Mesothelial cell of epicardium (in vitro differentiated cells): ENCODE measurements around the gene ECEL1. TPM values are rescaled to one million over a fixed set of nuclear protein-coding genes. Genes with fewer than 3 reads are reported as not detected.

ENCODE experiments used
- DNase-seq, 2 experiments: peaks; one replicate each; pipeline ENCODE4 v3.0.0; 2021; ENCODE audit warnings: low spot score in 2 of 2; ENCODE audit not compliant: unreplicated experiment in 2 of 2
- H3K27ac Mint-ChIP-seq: 2 replicates; pipeline ENCODE4 v1.8.0; 2021; ENCODE audit warnings: mixed read lengths
- H3K27me3 Mint-ChIP-seq: 2 replicates; pipeline ENCODE4 v1.8.0; 2021; ENCODE audit warnings: low read depth, mixed read lengths
- H3K36me3 Mint-ChIP-seq: 2 replicates; pipeline ENCODE4 v1.8.0; 2021; ENCODE audit warnings: mixed read lengths
- H3K4me1 Mint-ChIP-seq: 2 replicates; pipeline ENCODE4 v1.8.0; 2021; ENCODE audit warnings: mixed read lengths
- H3K4me3 Mint-ChIP-seq: 2 replicates; pipeline ENCODE4 v1.8.0; 2021; ENCODE audit warnings: mild to moderate bottlenecking, moderate library complexity, mixed read lengths
- H3K9me3 Mint-ChIP-seq: 2 replicates; pipeline ENCODE4 v1.8.0; 2021; ENCODE audit warnings: mixed read lengths
- CTCF ChIP-seq: fragments of 200-600 bp; sonication (generic); IDR thresholded peaks from one replicate; pipeline ENCODE4 v1.5.0; 2021; ENCODE audit warnings: antibody characterized with exemption; ENCODE audit not compliant: unreplicated experiment
- total RNA-seq: library from RNA; stranded (reverse); gene quantifications from 3 replicates; pipeline ENCODE4 v1.2.1, GENCODE V29; 2021

ECEL1 gene
- total RNA-seq, 1 donor from 2014 or later = 8.8 TPM

- TF ChIP-seq CTCF = no peak
Observed at GRCh38 chr2:232528746-232529460, 41.3 kb upstream of the ECEL1 start.

DNA sequence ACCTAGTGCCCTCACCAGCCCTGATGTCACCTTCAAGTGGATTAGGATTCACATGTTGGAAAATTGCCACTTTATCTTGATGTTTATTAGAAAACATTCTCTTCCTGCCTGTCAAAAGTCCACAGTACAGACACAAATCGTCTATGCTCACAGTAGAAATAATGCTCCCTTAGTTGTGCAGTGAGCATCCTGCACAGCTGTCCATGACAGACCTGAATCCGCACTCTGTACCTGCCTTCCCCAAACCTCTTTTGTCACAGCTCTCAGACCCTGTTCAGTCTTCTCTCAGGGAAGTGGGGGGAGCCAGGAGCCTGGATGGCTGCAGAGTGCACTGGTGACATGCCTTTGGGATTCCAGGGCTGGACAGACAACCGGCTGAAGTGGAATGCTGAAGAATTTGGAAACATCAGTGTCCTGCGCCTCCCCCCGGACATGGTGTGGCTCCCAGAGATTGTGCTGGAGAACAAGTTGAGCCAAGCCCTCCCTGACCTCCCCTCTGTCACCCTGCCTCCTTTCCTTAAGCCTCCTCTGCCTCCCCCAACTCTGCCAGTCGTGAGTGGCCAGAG is 40.4 kb upstream of the ECEL1 start:
- Mint-ChIP-seq H3K4me1 (peaks cover 2% of the 10 kb centered on the region), H3K9me3 (no peaks in the 10 kb centered on the region), H3K27me3 (peaks cover 57% of the 10 kb centered on the region), H3K36me3 (no peaks in the 10 kb centered on the region), H3K4me3 (no peak overlapping the region), H3K27ac (no peak overlapping the region)
- TF ChIP-seq CTCF = no peak
- DNase-seq = no peak

More at GRCh38 chr2:232528746-232529460, 41.3 kb upstream of the ECEL1 start:
- Mint-ChIP-seq H3K27ac (no peak overlapping the region), H3K4me1 (peaks cover 2% of the 10 kb centered on the region), H3K36me3 (no peaks in the 10 kb centered on the region), H3K9me3 (no peaks in the 10 kb centered on the region), H3K4me3 (no peak overlapping the region), H3K27me3 (peaks cover 50% of the 10 kb centered on the region)
- no peak for DNase-seq

DNA sequence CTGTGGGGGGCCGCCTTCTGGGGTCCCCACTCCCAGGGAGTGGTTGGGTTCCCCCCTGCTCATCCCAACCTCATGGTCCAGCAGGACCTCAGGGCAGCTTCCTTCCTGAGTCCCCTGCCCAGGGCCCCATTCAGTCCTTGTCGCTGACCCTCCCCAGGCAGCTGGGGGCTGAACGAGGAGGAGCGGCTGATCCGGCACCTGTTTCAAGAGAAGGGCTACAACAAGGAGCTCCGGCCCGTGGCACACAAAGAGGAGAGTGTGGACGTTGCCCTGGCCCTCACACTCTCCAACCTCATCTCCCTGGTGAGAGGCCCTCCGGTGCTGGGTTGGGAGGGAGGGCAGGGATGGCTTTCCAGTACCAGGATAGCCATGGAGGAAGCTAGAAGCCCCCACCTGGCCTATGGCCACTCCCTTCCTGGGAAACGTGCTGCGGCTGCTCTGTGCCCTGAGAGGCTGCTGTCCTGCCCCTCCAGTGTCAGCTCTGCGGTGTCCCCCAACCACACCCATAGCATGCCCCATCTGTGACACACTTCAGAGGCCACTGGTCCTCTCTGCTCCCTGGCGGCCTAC is 38.8 kb upstream of the ECEL1 start:
- Mint-ChIP-seq H3K4me3 (no peak overlapping the region), H3K27ac (no peak overlapping the region), H3K4me1 (peaks cover 3% of the 10 kb centered on the region), H3K36me3 (no peaks in the 10 kb centered on the region), H3K9me3 (no peaks in the 10 kb centered on the region), H3K27me3 (peaks cover 66% of the 10 kb centered on the region)
- no peak for DNase-seq
- no peak for TF ChIP-seq CTCF

DNA sequence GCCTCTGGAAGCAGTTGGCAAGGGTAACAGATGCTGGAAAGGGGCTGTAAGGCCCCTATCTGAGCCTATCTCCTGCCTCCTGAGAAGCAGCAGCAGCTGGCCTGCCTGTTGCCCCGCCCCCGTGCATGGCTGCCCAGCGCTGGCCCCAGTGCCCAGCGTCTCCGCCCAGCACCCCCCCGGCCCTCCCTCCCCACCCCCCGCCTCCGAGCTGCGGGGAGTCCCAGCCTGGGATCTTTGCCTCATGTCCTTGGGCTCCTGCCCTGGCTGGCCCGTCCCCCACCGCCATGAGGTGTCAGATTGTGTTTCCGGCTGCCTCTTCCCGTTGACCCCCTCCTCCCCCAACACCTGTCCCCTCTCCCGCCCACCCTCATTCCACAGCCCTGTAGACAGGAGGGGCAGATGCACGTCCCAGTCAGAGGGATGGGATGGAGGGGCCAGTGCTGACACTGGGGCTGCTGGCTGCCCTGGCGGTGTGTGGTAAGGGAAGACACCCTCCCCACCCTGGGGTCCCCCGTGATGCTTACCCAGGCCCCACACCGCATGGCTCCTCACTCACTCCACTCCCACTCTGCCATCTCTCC is 38.2 kb upstream of the ECEL1 start, which contains the start of gene CHRND:
Gene CHRND (plus strand): TSS at position 370 of the 581 bp plus-strand sequence. CDS start 56 bp downstream, at position 426.
- Mint-ChIP-seq H3K4me1 (peaks cover 4% of the 10 kb centered on the region), H3K36me3 (no peaks in the 10 kb centered on the region), H3K4me3 (no peak within 1 kb of the TSS), H3K27ac (no peak within 1 kb of the TSS), H3K27me3 (peaks cover 70% of the 10 kb centered on the region), H3K9me3 (no peaks in the 10 kb centered on the region)
- DNase-seq = no peak
- TF ChIP-seq CTCF = no peak

DNA sequence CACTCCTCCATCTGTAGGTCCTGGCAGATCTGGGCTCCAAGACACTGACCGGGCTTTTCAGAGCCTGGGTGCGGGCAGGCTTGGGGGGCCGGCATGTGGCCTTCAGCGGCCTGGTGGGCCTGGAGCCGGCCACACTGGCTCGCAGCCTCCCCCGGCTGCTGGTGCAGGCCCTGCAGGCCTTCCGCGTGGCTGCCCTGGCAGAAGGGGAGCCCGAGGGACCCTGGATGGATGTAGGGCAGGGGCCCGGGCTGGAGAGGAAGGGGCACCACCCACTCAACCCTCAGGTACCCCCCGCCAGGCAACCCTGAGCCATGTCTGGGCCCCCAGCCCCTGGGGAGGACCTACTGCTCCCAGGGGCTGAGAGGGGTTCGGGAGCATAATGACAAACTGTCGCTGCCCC is 37.6 kb upstream of the ECEL1 start:
- Mint-ChIP-seq H3K4me3 (no peak overlapping the region), H3K9me3 (no peaks in the 10 kb centered on the region), H3K4me1 (peaks cover 4% of the 10 kb centered on the region), H3K27me3 (peaks cover 74% of the 10 kb centered on the region), H3K36me3 (no peaks in the 10 kb centered on the region), H3K27ac (no peak overlapping the region)
- DNase-seq = no peak
- no peak for TF ChIP-seq CTCF
